Panc1 (cell line): ENCODE results near the gene XYLT1. TPM values are rescaled to one million over a fixed set of nuclear protein-coding genes. Genes with fewer than 3 reads are reported as not detected.
"Not testable (repeated sequence)": the region's sequence is repeated elsewhere in the genome, so short reads cannot be mapped to it uniquely, and the experiment has no call there.

Source experiments
- ATAC-seq: fragments of 200-7000 bp; cut with Tn5 transposase; 2 replicates; pipeline ENCODE4 v1.9.1; 2020; ENCODE audit warnings: mild to moderate bottlenecking, moderate library complexity
- BruUV-seq: library from RNA; stranded (reverse); fragments of 400-500 nt; replicated peaks from 2 replicates; lab custom pipeline; 2021; lab: Mats Ljungman, UMichigan
- CTCF ChIA-PET: fragments of 300-600 bp; sonication (Branson Sonifier 250); formaldehyde crosslinking; loops from one replicate; lab custom pipeline; 2022; ENCODE audit warnings: antibody characterized with exemption; lab: Charles Lee
- POLR2A ChIA-PET: fragments of 300-600 bp; sonication (Branson Sonifier 250); formaldehyde crosslinking; loops from one replicate; lab custom pipeline; 2022; ENCODE audit warnings: antibody characterized with exemption; lab: Charles Lee
- DNase-seq: peaks from one replicate; pipeline ENCODE4 v3.0.0-alpha.2; 2010; ENCODE audit warnings: low read depth, low spot score
- H3K27ac ChIP-seq: 2 replicates; pipeline ENCODE4 v1.5.1; 2011; ENCODE audit warnings: mild to moderate bottlenecking, low read length, inconsistent platforms
- H3K27me3 ChIP-seq: fragments of 200-500 bp; sonication (Bioruptor generic); 2 replicates; pipeline ENCODE4 v1.6.0; 2014; ENCODE audit warnings: low read length, inconsistent platforms; ENCODE audit not compliant: control insufficient read depth, insufficient read depth
- H3K36me3 ChIP-seq: fragments of 200-500 bp; sonication (Bioruptor generic); 2 replicates; pipeline ENCODE4 v1.5.1; 2014; ENCODE audit warnings: inconsistent platforms, mild to moderate bottlenecking, low read length, moderate library complexity; ENCODE audit not compliant: control insufficient read depth, insufficient read depth
- H3K4me1 ChIP-seq: 2 replicates; pipeline ENCODE4 v1.5.1; 2011; ENCODE audit warnings: inconsistent platforms, mild to moderate bottlenecking, low read length, moderate library complexity; ENCODE audit not compliant: control insufficient read depth, insufficient read depth
- H3K4me3 ChIP-seq, 2 experiments: 2 replicates each; pipeline ENCODE4 v1.5.1; 2011 to 2012; ENCODE audit warnings: low read depth in 2 of 2, low read length in 2 of 2, mild to moderate bottlenecking in 2 of 2, inconsistent platforms in 1 of 2, moderate library complexity in 1 of 2
- H3K9me3 ChIP-seq: fragments of 200-500 bp; sonication (Bioruptor generic); 2 replicates; pipeline ENCODE4 v1.5.1; 2014; ENCODE audit warnings: low read depth, mild to moderate bottlenecking, inconsistent platforms, low read length, moderate library complexity; ENCODE audit not compliant: control insufficient read depth, insufficient read depth
- CTCF ChIP-seq: fragments of 450-650 bp; IDR thresholded peaks from 2 replicates; pipeline ENCODE4 v1.5.1; 2017; ENCODE audit warnings: mild to moderate bottlenecking
- POLR2AphosphoS5 ChIP-seq: IDR thresholded peaks from 2 replicates; pipeline ENCODE4 v1.6.1; 2012; ENCODE audit warnings: mild to moderate bottlenecking, low read depth, low read length, moderate library complexity
- REST ChIP-seq, 2 experiments: IDR thresholded peaks; 2 replicates each; pipeline ENCODE4 v1.6.1; 2011 to 2012; ENCODE audit warnings: low read depth in 2 of 2, control low read depth in 1 of 2, low read length in 1 of 2, mild to moderate bottlenecking in 1 of 2, moderate library complexity in 1 of 2; ENCODE audit not compliant: insufficient read depth in 1 of 2
- SIN3A ChIP-seq: IDR thresholded peaks from 2 replicates; pipeline ENCODE4 v1.6.1; 2012; ENCODE audit warnings: low read depth, mild to moderate bottlenecking, low read length, moderate library complexity, borderline replicate concordance; ENCODE audit not compliant: insufficient read depth
- TCF7L2 ChIP-seq: IDR thresholded peaks from 2 replicates; pipeline ENCODE4 v1.6.1; 2011; ENCODE audit warnings: mild to moderate bottlenecking, low read depth, low read length, inconsistent platforms
- in situ Hi-C: cut with HindIII; loops from 2 replicates; pipeline ENCODE4 v1.10.0; 2016; ENCODE audit warnings: low sequenced_read_pairs, low pct_unique_long_range_greater_than_20kb
- intact Hi-C: fragments of 100-400 bp; cut with micrococcal nuclease; formaldehyde crosslinking; loops from one replicate; pipeline ENCODE4 v1.10.0; 2022; ENCODE audit not compliant: unreplicated experiment
- total RNA-seq: library from RNA; stranded (reverse); gene quantifications from one replicate; pipeline ENCODE4 v1.2.1, GENCODE V29; 2021; ENCODE audit not compliant: unreplicated experiment

XYLT1 gene
- total RNA-seq, 1 experiment from 2014 or later, result 0.62 TPM

- H3K4me1 ChIP-seq, result no peaks in the 10 kb centered on the region
- no peak for TF ChIP-seq TCF7L2
- no peaks in the 10 kb centered on the region for H3K9me3 ChIP-seq
- no peak overlapping the region for H3K4me3 ChIP-seq
- DNase-seq (no peak), ATAC-seq (no peak)
- no peaks in the 10 kb centered on the region for H3K36me3 ChIP-seq
- intact Hi-C loops (no loop called here), in situ Hi-C loops (no loop called here)
- H3K27me3 ChIP-seq, result peaks cover 4% of the 10 kb centered on the region; the same call in 1 of the 2 replicates
- CTCF ChIA-PET, result no interaction called here
- POLR2A ChIA-PET, result no interaction called here
- no peak overlapping the region for H3K27ac ChIP-seq
- no TSS peak for BruUV-seq
Measured at GRCh38 chr16:17488506-17488905, 17.7 kb upstream of the XYLT1 start.

GRCh38 chr16:17483351-17483750 lies 12.6 kb upstream of the XYLT1 start:
- BruUV-seq, result no TSS peak
- Histone ChIP-seq H3K27ac (no peak overlapping the region), H3K4me1 (no peaks in the 10 kb centered on the region; the same call in 1 of the 2 replicates), H3K9me3 (no peaks in the 10 kb centered on the region), H3K36me3 (no peaks in the 10 kb centered on the region), H3K4me3 (no peak overlapping the region), H3K27me3 (peaks cover 6% of the 10 kb centered on the region)
- ATAC-seq (no peak), DNase-seq (no peak)
- in situ Hi-C loops, result no loop called here
- TF ChIP-seq REST (IDR thresholded peaks at IDR 0.05; ENCODE audit: insufficient read depth in 1 of 2, low read depth in 2 of 2, low read length in 1 of 2) (no peak), CTCF (no peak), POLR2AphosphoS5 (no peak), TCF7L2 (no peak), SIN3A (no peak)
- ChIA-PET CTCF (no interaction called here), POLR2A (interaction anchor here (0.7 kb wide), 1 partner anchor 21 kb away, joined by 5 read pairs; no protein-coding TSS in a partner anchor)
- intact Hi-C loops, result no loop called here

- DNase-seq, H3K27me3 ChIP-seq, ATAC-seq, CTCF ChIA-PET, H3K9me3 ChIP-seq, in situ Hi-C loops, H3K4me1 ChIP-seq, H3K36me3 ChIP-seq, BruUV-seq, intact Hi-C loops, H3K27ac ChIP-seq, H3K4me3 ChIP-seq: not testable (repeated sequence)
- POLR2A ChIA-PET, result interaction anchor here (0.7 kb wide), 1 partner anchor 64 kb away, joined by 3 read pairs; no protein-coding TSS in a partner anchor
Measured at GRCh38 chr16:17482341-17482740, 11.6 kb upstream of the XYLT1 start.
